Activated B cell treated with CpG ODN at 0.5 μM for 24 hours (primary cell): ENCODE results near the gene MICAL3. TPM values are rescaled to one million over a fixed set of nuclear protein-coding genes. Genes with fewer than 3 reads are reported as not detected.

Source experiments
- ATAC-seq: fragments of 200-7000 bp; cut with Tn5 transposase; one replicate; pipeline ENCODE4 v1.10.0; 2021; ENCODE audit warnings: low read depth, mild to moderate bottlenecking, moderate library complexity
- CTCF ChIA-PET: fragments of 350-600 bp; sonication (Branson Sonifier 250); formaldehyde crosslinking; loops from one replicate; lab custom pipeline; 2021; ENCODE audit warnings: antibody characterized with exemption; lab: Charles Lee
- POLR2A ChIA-PET: fragments of 350-600 bp; sonication (Branson Sonifier 250); formaldehyde crosslinking; loops from one replicate; lab custom pipeline; 2021; ENCODE audit warnings: antibody characterized with exemption; lab: Charles Lee
- DNase-seq: peaks from one replicate; pipeline ENCODE4 v3.0.0; 2022
- H3K27ac Mint-ChIP-seq: one replicate; pipeline ENCODE4 v1.8.0; 2020; ENCODE audit warnings: mixed read lengths
- H3K27me3 Mint-ChIP-seq: one replicate; pipeline ENCODE4 v1.8.0; 2021; ENCODE audit warnings: mixed read lengths
- H3K36me3 Mint-ChIP-seq: one replicate; pipeline ENCODE4 v1.8.0; 2021; ENCODE audit warnings: low read depth, mixed read lengths
- H3K4me1 Mint-ChIP-seq: one replicate; pipeline ENCODE4 v1.8.0; 2021; ENCODE audit warnings: mixed read lengths
- H3K4me3 Mint-ChIP-seq: one replicate; pipeline ENCODE4 v1.8.0; 2020; ENCODE audit warnings: mild to moderate bottlenecking, mixed read lengths
- H3K9me3 Mint-ChIP-seq: one replicate; pipeline ENCODE4 v1.8.0; 2020; ENCODE audit warnings: mixed read lengths
- intact Hi-C: fragments of 100-400 bp; cut with micrococcal nuclease; formaldehyde crosslinking; loops from one replicate; pipeline ENCODE4 v1.15.1; 2024
- total RNA-seq: library from RNA; stranded (reverse); gene quantifications from 2 replicates; pipeline ENCODE4 v1.2.3, GENCODE V29; 2022
- TF ChIP-seq, protein P1 (sequence below): fragments of 200-600 bp; IDR thresholded peaks from one replicate; pipeline ENCODE4 v1.8.0; 2022; ENCODE audit warnings: antibody characterized with exemption, mild to moderate bottlenecking

Gene MICAL3
- total RNA-seq, 1 donor from 2014 or later, result 257 TPM

GRCh38 chr22:17945888-17946648 is 78.3 kb downstream of the MICAL3 start:
- DNase-seq (no peak), ATAC-seq (peak; percentile 32)
- Mint-ChIP-seq H3K4me3 (peak overlapping the region; percentile 11), H3K27ac (peak overlapping the region; percentile 41), H3K4me1 (peaks cover 94% of the 10 kb centered on the region), H3K9me3 (no peaks in the 10 kb centered on the region), H3K36me3 (peaks cover 44% of the 10 kb centered on the region), H3K27me3 (no peaks in the 10 kb centered on the region)
- TF ChIP-seq, protein P1, sequence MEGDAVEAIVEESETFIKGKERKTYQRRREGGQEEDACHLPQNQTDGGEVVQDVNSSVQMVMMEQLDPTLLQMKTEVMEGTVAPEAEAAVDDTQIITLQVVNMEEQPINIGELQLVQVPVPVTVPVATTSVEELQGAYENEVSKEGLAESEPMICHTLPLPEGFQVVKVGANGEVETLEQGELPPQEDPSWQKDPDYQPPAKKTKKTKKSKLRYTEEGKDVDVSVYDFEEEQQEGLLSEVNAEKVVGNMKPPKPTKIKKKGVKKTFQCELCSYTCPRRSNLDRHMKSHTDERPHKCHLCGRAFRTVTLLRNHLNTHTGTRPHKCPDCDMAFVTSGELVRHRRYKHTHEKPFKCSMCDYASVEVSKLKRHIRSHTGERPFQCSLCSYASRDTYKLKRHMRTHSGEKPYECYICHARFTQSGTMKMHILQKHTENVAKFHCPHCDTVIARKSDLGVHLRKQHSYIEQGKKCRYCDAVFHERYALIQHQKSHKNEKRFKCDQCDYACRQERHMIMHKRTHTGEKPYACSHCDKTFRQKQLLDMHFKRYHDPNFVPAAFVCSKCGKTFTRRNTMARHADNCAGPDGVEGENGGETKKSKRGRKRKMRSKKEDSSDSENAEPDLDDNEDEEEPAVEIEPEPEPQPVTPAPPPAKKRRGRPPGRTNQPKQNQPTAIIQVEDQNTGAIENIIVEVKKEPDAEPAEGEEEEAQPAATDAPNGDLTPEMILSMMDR, result no peak
- CTCF ChIA-PET, result no interaction called here
- intact Hi-C loops, result no loop called here
- POLR2A ChIA-PET, result no interaction called here

DNA sequence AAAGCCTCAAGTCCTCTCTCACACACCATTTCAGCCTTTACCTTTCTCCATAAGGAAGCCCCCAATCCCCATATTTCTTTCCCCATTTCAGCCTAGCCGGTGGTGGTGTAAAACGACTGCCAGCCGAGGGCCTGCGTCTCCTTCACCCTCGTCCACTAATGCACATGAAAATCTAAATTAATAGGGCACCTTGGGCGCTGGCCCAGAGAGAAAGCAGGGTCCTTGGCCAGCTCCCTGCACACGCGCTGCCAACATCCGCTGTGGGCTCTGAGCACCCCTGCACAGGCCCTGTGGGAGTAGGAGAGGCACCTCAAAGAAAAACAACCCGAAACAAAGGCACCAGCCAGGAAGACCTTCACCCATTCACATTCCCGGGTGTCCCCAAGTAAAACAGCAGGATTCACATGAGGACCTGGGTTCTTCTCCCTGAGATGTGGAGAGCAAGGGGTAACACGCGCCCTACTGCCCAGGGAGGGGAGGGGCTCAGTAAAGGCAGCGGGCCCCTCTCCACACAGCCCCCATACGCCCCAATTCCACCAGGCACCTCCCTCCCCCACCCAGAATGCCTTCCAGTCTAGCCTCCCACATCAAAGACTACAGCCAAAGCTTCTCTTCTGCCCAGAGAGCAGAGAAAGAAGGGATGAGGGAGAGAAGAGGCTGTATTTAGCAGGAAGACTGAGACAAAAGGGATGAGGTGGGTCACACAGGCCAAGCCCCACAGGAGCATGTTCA is 79.0 kb downstream of the MICAL3 start:
- Mint-ChIP-seq H3K27ac (no peak overlapping the region), H3K36me3 (peaks cover 40% of the 10 kb centered on the region), H3K27me3 (no peaks in the 10 kb centered on the region), H3K9me3 (no peaks in the 10 kb centered on the region), H3K4me1 (peaks cover 94% of the 10 kb centered on the region), H3K4me3 (no peak overlapping the region)
- ChIA-PET CTCF (no interaction called here), POLR2A (no interaction called here)
- DNase-seq (no peak), ATAC-seq (no peak)
- intact Hi-C loops, result no loop called here
- TF ChIP-seq, protein P1, result no peak

DNA sequence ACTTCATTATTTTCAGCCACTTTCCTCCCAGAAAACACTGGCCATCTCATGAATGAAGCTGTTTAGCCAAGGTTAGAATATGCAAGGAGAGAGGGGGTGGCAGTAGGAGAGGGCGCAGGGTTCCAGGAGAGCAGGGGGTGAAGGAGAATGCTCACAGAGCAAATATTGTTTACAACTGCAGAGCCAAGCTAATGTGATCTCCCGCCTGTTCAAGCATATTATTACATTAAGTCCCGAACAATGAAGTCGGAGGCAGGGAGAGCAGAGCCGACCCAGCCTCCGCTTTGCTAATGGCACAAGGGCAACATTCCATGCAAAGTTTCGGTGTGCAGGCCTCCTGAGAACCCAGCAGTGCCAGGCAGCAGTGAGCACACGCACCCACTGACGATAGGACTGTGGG is 80.1 kb downstream of the MICAL3 start:
- ChIA-PET CTCF (no interaction called here), POLR2A (no interaction called here)
- TF ChIP-seq, protein P1, result no peak
- no peak for DNase-seq
- Mint-ChIP-seq H3K4me3 (no peak overlapping the region), H3K9me3 (no peaks in the 10 kb centered on the region), H3K4me1 (peaks cover 96% of the 10 kb centered on the region), H3K27me3 (no peaks in the 10 kb centered on the region), H3K27ac (no peak overlapping the region), H3K36me3 (peaks cover 33% of the 10 kb centered on the region)
- no peak for ATAC-seq
- intact Hi-C loops, result loop anchor here (5.0 kb wide), 1 partner anchor 37 kb away; no protein-coding TSS in a partner anchor

- Mint-ChIP-seq H3K4me3 (no peak overlapping the region), H3K36me3 (peaks cover 32% of the 10 kb centered on the region), H3K27me3 (no peaks in the 10 kb centered on the region), H3K27ac (no peak overlapping the region), H3K4me1 (peaks cover 100% of the 10 kb centered on the region), H3K9me3 (no peaks in the 10 kb centered on the region)
- DNase-seq (no peak), ATAC-seq (no peak)
- intact Hi-C loops, result loop anchor here (5.0 kb wide), 1 partner anchor 36 kb away; no protein-coding TSS in a partner anchor
- ChIA-PET CTCF (interaction anchor here (0.8 kb wide), 1 partner anchor 79 kb away, joined by 3 read pairs; no protein-coding TSS in a partner anchor), POLR2A (interaction anchor here (2.1 kb wide), 1 partner anchor 21 kb away, joined by 5 read pairs; no protein-coding TSS in a partner anchor)
- TF ChIP-seq, protein P1, result no peak
Observed at GRCh38 chr22:17943533-17944249, 80.7 kb downstream of the MICAL3 start.
